SU-DHL-6 (cell line): ENCODE measurements around the gene ALCAM.

Experiments
- H2AFZ ChIP-seq: fragments of 200-600 bp; sonication (generic); 2 replicates; pipeline ENCODE4 v1.6.1; 2014; ENCODE audit warnings: low read depth, mild to moderate bottlenecking, moderate library complexity, mixed read lengths, antibody characterized with exemption, low read length; ENCODE audit not compliant: severe bottlenecking
- H3F3A ChIP-seq: fragments of 200-600 bp; shearing (Covaris generic); 2 replicates; pipeline ENCODE4 v1.6.0; 2016; ENCODE audit warnings: antibody characterized with exemption, mild to moderate bottlenecking; ENCODE audit not compliant: insufficient read depth
- H3K27ac ChIP-seq: fragments of 200-600 bp; sonication (generic); 2 replicates; pipeline ENCODE4 v1.5.1; 2016; ENCODE audit warnings: low read depth, mild to moderate bottlenecking, low read length, moderate library complexity, mixed read lengths
- H3K27me3 ChIP-seq: fragments of 200-600 bp; sonication (generic), shearing (Covaris generic); 2 replicates; pipeline ENCODE4 v1.6.0; 2014; ENCODE audit warnings: mild to moderate bottlenecking, low read length
- H3K36me3 ChIP-seq: fragments of 200-600 bp; sonication (generic); 2 replicates; pipeline ENCODE4 v1.6.1; 2014; ENCODE audit warnings: mild to moderate bottlenecking, low read length, mixed read lengths
- H3K4me2 ChIP-seq: fragments of 300-600, 200-600 bp; shearing (Covaris generic), sonication (generic); 2 replicates; pipeline ENCODE4 v1.6.0; 2014; ENCODE audit warnings: low read length, low read depth, mild to moderate bottlenecking; ENCODE audit not compliant: poor library complexity, severe bottlenecking
- H3K4me3 ChIP-seq: fragments of 200-600 bp; sonication (generic); 2 replicates; pipeline ENCODE4 v1.5.1; 2014; ENCODE audit warnings: antibody characterized with exemption, low read length, mild to moderate bottlenecking, mixed read lengths; ENCODE audit not compliant: insufficient read depth, poor library complexity, severe bottlenecking
- H3K79me2 ChIP-seq: fragments of 200-600 bp; sonication (generic); 2 replicates; pipeline ENCODE4 v1.6.1; 2014; ENCODE audit warnings: mild to moderate bottlenecking, low read length, moderate library complexity; ENCODE audit not compliant: insufficient read depth
- H3K9ac ChIP-seq: fragments of 200-600 bp; sonication (generic); 2 replicates; pipeline ENCODE4 v1.7.0; 2014; ENCODE audit warnings: mild to moderate bottlenecking, low read length
- H3K9me2 ChIP-seq: fragments of 200-600 bp; sonication (generic); replicated peaks from 2 replicates; pipeline ENCODE4 v1.6.1; 2014; ENCODE audit warnings: low read length; ENCODE audit not compliant: insufficient read depth
- H3K9me3 ChIP-seq: fragments of 200-600 bp; sonication (generic); 2 replicates; pipeline ENCODE4 v1.6.1; 2014; ENCODE audit warnings: low read length, mixed read lengths; ENCODE audit not compliant: insufficient read depth
- H4K20me1 ChIP-seq: fragments of 200-600 bp; sonication (generic); 2 replicates; pipeline ENCODE4 v1.6.1; 2014; ENCODE audit warnings: low read depth, mild to moderate bottlenecking, antibody characterized with exemption, low read length, moderate library complexity, mixed read lengths
- CTCF ChIP-seq: fragments of 200-600 bp; sonication (generic); IDR thresholded peaks from one replicate; pipeline ENCODE4 v1.5.1; 2017; ENCODE audit warnings: antibody characterized with exemption, mild to moderate bottlenecking, low read length, moderate library complexity; ENCODE audit not compliant: insufficient read depth, poor library complexity, severe bottlenecking
- EZH2phosphoT487 ChIP-seq: fragments of 200-600 bp; sonication (generic), shearing (Covaris generic); conservative IDR thresholded peaks from 2 replicates; pipeline ENCODE4 v1.6.1; 2018; ENCODE audit warnings: mild to moderate bottlenecking, antibody characterized with exemption, low read length, moderate library complexity, mixed read lengths

The ALCAM gene

DNA sequence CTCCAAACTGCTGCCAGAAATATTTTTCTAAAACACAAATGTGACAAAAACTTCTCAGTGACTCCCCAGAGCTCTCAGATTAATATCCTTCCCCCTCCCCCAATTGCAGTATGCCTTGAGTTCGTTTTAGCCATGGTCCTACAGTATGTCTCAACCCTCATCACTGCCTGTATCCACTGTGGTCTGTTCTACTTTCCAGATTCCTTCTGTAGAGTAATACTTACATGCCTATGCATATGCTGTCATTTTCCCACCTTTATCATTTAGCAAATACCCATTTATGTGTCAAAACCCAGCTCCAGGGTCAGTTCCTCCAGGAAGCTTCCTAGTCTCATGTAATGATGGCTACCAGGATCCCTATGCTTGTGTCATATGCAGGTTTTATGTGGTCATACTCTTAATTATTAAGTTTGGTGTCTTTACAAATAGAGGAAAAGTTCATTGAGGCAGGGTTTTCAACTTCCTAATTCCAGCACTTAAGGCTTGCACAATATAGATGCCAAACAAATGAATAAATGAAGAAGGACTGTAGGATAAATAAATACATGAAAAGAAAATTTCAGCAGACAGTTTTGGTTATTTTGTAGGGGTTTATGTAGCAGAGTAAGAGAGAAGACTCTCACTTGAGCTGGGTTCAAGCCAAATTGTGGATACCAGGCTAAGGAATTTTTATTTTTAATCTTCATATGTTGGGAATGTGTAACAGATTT is 170.8 kb downstream of the ALCAM start:
- no peaks in the 10 kb centered on the region for H3K9me2 ChIP-seq
- no peak overlapping the region for H3K9ac ChIP-seq
- no peak overlapping the region for H3K4me2 ChIP-seq
- no peaks in the 10 kb centered on the region for H3K79me2 ChIP-seq
- H3F3A ChIP-seq = no peaks in the 10 kb centered on the region
- peaks cover 37% of the 10 kb centered on the region; the same call in 1 of the 2 replicates for H3K36me3 ChIP-seq
- TF ChIP-seq EZH2phosphoT487 (no peak), CTCF (no peak)
- H2AFZ ChIP-seq = no peak overlapping the region
- no peak overlapping the region for H3K4me3 ChIP-seq
- H3K27ac ChIP-seq = no peak overlapping the region
- no peaks in the 10 kb centered on the region for H4K20me1 ChIP-seq
- H3K27me3 ChIP-seq = no peaks in the 10 kb centered on the region
- no peaks in the 10 kb centered on the region for H3K9me3 ChIP-seq

- TF ChIP-seq CTCF = no peak
- no peak for TF ChIP-seq EZH2phosphoT487
- Histone ChIP-seq H3K79me2 (no peaks in the 10 kb centered on the region), H3K9me2 (no peaks in the 10 kb centered on the region), H2AFZ (no peak overlapping the region), H3K9me3 (no peaks in the 10 kb centered on the region), H3K4me2 (no peak overlapping the region), H3K27ac (no peak overlapping the region), H3K36me3 (peaks cover 43% of the 10 kb centered on the region; the same call in 1 of the 2 replicates), H4K20me1 (no peaks in the 10 kb centered on the region), H3K9ac (no peak overlapping the region), H3F3A (no peaks in the 10 kb centered on the region), H3K27me3 (no peaks in the 10 kb centered on the region), H3K4me3 (no peak overlapping the region)
Observed at GRCh38 chr3:105538483-105538882, 171.8 kb downstream of the ALCAM start.

GRCh38 chr3:105539897-105540296 is 173.2 kb downstream of the ALCAM start:
- H3K27me3 ChIP-seq = no peaks in the 10 kb centered on the region
- peaks cover 43% of the 10 kb centered on the region; the same call in 1 of the 2 replicates for H3K36me3 ChIP-seq
- no peaks in the 10 kb centered on the region for H4K20me1 ChIP-seq
- no peaks in the 10 kb centered on the region for H3K9me2 ChIP-seq
- no peaks in the 10 kb centered on the region for H3K9me3 ChIP-seq
- H3K4me2 ChIP-seq = no peak overlapping the region
- H2AFZ ChIP-seq = no peak overlapping the region
- H3K4me3 ChIP-seq = no peak overlapping the region
- TF ChIP-seq CTCF (no peak), EZH2phosphoT487 (no peak)
- H3K79me2 ChIP-seq = no peaks in the 10 kb centered on the region
- no peaks in the 10 kb centered on the region for H3F3A ChIP-seq
- H3K27ac ChIP-seq = no peak overlapping the region
- H3K9ac ChIP-seq = no peak overlapping the region
